ENCODE results near the gene ZC4H2. TPM values are rescaled to one million over a fixed set of nuclear protein-coding genes. Genes with fewer than 3 reads are reported as not detected.

Gene ZC4H2
- total RNA-seq, 2 donors from 2014 or later: 12.1 to 12.9 TPM

DNA sequence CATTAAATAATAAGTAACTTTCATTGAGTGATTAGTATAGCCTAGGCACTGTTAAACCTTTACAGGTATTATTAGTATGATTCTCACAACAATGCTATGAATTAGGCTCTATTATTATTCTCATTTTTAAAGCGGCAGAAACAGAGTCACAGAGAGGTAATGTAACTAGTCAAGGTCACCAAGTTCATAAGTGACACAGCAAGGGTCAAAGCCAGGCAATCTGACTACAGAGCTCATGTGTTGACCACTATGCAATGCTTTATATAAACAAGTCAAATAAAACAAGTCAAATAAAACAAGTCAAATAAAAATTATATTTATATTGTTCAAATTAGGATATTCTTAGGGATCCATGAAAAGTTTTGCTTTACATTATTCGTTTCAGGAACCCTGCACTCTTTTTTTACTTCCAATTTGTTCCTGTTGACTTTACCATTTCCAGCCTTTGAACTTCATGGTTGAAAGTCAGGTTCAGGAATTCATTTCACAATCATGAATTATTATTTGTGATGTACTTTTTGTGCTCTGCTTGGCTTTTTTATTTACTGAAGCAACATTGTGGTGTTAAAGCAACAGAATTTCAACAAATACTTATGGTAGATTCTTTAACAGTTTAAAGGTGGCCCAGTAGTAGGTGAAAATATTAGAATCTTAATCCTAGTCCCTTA, 18.0 kb upstream of the ZC4H2 start:
- TF ChIP-seq, protein P1, sequence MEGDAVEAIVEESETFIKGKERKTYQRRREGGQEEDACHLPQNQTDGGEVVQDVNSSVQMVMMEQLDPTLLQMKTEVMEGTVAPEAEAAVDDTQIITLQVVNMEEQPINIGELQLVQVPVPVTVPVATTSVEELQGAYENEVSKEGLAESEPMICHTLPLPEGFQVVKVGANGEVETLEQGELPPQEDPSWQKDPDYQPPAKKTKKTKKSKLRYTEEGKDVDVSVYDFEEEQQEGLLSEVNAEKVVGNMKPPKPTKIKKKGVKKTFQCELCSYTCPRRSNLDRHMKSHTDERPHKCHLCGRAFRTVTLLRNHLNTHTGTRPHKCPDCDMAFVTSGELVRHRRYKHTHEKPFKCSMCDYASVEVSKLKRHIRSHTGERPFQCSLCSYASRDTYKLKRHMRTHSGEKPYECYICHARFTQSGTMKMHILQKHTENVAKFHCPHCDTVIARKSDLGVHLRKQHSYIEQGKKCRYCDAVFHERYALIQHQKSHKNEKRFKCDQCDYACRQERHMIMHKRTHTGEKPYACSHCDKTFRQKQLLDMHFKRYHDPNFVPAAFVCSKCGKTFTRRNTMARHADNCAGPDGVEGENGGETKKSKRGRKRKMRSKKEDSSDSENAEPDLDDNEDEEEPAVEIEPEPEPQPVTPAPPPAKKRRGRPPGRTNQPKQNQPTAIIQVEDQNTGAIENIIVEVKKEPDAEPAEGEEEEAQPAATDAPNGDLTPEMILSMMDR (IDR thresholded peaks at IDR 0.05): no peak
- DNase-seq (ENCODE audit: low spot score): no peak
- no peak overlapping the region for H3K4me3 ChIP-seq
- no peak overlapping the region for H3K27ac ChIP-seq
- no peaks in the 10 kb centered on the region for H3K27me3 ChIP-seq
- H3K36me3 ChIP-seq: no peaks in the 10 kb centered on the region
- peaks cover 0 to 3% of the 10 kb centered on the region in 2 donors for H3K9me3 ChIP-seq
- H3K4me1 ChIP-seq: no peaks in the 10 kb centered on the region

DNA sequence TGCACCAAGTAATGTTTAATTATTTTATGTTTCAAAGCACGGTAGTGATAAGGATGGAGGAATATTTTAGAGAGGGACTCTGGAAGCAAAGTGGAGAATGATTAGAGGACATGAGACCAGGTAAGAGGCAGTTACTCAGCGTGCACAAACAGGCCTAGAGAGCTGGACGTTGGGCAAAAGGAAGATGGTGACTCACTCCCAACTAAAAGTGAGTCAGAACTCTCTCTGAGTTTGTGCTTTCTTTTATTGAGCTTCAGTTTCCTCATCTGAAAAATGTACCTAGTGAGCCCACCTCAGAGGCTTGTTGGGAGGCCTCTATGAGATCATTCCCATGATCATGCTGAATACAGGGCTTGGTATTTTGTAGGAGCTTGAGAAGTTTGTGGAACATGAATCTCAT, 1.6 kb upstream of the ZC4H2 start:
- Histone ChIP-seq H3K4me3 (no peak overlapping the region), H3K27me3 (no peaks in the 10 kb centered on the region), H3K27ac (no peak overlapping the region), H3K9me3 (no peaks in the 10 kb centered on the region), H3K4me1 (no peaks in the 10 kb centered on the region), H3K36me3 (no peaks in the 10 kb centered on the region)
- no peak for DNase-seq (ENCODE audit: low spot score)
- TF ChIP-seq, protein P1 (IDR thresholded peaks at IDR 0.05): no peak

DNA sequence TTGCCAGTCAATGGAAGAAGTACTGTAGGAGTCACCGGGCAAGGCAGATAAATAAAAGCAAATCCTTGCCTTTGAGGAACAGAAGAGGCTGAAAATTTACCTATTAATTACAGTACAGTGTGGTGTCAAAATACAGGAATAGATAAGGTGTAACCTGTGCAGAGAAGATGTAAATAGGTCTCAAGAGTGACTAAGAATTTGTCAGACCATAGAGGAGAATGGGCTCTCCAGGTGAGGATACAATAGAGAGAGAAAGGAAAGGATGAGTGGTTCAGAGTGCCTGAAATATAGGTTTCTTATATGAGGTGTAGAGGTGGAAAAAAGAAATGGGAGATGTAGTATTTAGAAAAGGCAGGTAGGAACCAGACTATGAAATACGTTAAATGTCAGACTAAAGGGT, 801 bp upstream of the ZC4H2 start:
- no peak overlapping the region for H3K27ac ChIP-seq
- H3K9me3 ChIP-seq: no peaks in the 10 kb centered on the region
- TF ChIP-seq, protein P1 (IDR thresholded peaks at IDR 0.05): no peak
- H3K4me1 ChIP-seq: no peaks in the 10 kb centered on the region
- no peaks in the 10 kb centered on the region for H3K27me3 ChIP-seq
- H3K36me3 ChIP-seq: no peaks in the 10 kb centered on the region
- DNase-seq (ENCODE audit: low spot score): no peak
- peak overlapping the region in 1 of 2 donors; percentile 56 for H3K4me3 ChIP-seq

DNA sequence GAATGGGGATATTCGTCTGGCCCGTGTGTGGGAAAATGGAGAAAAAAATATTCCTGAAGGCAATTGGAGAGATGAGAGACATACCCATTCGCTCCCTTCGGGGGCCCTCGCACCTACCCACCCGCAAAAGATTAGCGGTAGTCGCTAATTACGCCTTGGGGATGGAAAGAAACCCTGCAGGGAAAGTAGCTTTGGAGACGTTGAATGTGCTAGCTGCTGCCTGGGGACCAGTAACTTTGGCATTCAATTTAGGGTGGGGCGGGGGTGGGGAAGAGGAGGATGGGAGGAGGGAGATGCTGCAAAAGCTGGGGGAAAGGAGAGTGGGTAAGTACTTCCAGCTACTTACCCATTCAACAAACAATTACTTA, 407 bp upstream of the ZC4H2 start:
- Histone ChIP-seq H3K27me3 (no peaks in the 10 kb centered on the region), H3K4me1 (no peaks in the 10 kb centered on the region), H3K27ac (no peak overlapping the region), H3K4me3 (peak overlapping the region; percentile 38 to 56), H3K36me3 (no peaks in the 10 kb centered on the region), H3K9me3 (no peaks in the 10 kb centered on the region)
- no peak for DNase-seq (ENCODE audit: low spot score)
- TF ChIP-seq, protein P1 (IDR thresholded peaks at IDR 0.05): no peak

DNA sequence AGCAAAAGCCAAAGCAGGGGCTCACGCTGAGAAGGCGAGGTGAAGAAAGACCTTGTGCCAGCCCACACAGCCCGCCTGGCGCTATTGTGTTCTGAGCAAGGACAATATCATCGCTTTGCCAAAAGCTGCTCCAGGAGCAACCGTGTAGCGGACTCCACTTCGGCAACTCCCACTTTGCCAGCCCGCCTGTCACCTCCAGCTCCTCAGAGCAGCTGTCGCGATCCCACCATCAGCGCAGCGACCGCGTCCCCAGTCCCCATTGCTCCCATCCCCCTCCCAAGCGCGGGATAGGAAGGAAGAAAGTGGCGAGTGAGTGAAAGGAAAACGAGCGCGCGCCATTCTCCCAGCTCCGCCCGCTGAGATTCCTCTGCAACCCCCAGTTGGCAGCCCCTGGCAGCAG, 759 bp downstream of the ZC4H2 start:
- DNase-seq (ENCODE audit: low spot score): no peak

More for the DNA sequence above, 759 bp downstream of the ZC4H2 start:
- H3K4me1 ChIP-seq: no peaks in the 10 kb centered on the region
- H3K4me3 ChIP-seq: peak overlapping the region; percentile 38 to 56
- H3K9me3 ChIP-seq: no peaks in the 10 kb centered on the region
- no peaks in the 10 kb centered on the region for H3K36me3 ChIP-seq
- H3K27ac ChIP-seq: peak overlapping the region in 1 of 2 donors; percentile 37
- H3K27me3 ChIP-seq: no peaks in the 10 kb centered on the region
- TF ChIP-seq, protein P1 (IDR thresholded peaks at IDR 0.05): no peak

Measured in right atrium auricular region (tissue), 2 donors.